Measurements from ENCODE around the gene ATP6V0C.
"Not testable (repeated sequence)": the region's sequence is repeated elsewhere in the genome, so short reads cannot be mapped to it uniquely, and the experiment has no call there.

DNA sequence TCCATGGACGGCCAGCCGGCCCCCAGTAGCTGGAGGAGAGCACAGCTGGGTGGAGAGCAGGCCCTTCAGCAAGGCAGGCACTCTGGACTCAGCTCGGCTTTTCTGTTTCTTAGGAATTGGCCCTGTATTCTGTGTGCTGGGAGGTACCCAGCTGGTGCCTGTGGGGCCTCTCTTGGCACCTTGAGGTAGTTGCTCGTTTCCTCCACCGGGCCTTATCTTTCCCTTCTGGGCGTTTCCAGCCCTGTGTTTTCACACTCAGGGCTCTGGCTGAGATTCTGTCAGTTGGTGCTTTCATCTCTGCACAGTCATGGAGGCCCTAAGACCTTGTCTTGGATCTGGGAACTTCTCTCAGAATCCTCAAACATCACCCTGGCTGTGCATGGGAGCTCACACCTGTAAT lies 53.8 kb downstream of the ATP6V0C start:
- TF ChIP-seq, protein P1, sequence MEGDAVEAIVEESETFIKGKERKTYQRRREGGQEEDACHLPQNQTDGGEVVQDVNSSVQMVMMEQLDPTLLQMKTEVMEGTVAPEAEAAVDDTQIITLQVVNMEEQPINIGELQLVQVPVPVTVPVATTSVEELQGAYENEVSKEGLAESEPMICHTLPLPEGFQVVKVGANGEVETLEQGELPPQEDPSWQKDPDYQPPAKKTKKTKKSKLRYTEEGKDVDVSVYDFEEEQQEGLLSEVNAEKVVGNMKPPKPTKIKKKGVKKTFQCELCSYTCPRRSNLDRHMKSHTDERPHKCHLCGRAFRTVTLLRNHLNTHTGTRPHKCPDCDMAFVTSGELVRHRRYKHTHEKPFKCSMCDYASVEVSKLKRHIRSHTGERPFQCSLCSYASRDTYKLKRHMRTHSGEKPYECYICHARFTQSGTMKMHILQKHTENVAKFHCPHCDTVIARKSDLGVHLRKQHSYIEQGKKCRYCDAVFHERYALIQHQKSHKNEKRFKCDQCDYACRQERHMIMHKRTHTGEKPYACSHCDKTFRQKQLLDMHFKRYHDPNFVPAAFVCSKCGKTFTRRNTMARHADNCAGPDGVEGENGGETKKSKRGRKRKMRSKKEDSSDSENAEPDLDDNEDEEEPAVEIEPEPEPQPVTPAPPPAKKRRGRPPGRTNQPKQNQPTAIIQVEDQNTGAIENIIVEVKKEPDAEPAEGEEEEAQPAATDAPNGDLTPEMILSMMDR (IDR thresholded peaks at IDR 0.05): not testable (repeated sequence)
- TF ChIP-seq POLR2AphosphoS5 (IDR thresholded peaks at IDR 0.05): not testable (repeated sequence)

All from prostate gland (tissue), 2 donors.